SU-DHL-6 (cell line): ENCODE results near the gene TRIM63.

Experiments used
- H2AFZ ChIP-seq: fragments of 200-600 bp; sonication (generic); 2 replicates; pipeline ENCODE4 v1.6.1; 2014; ENCODE audit warnings: low read depth, mild to moderate bottlenecking, moderate library complexity, mixed read lengths, antibody characterized with exemption, low read length; ENCODE audit not compliant: severe bottlenecking
- H3F3A ChIP-seq: fragments of 200-600 bp; shearing (Covaris generic); 2 replicates; pipeline ENCODE4 v1.6.0; 2016; ENCODE audit warnings: antibody characterized with exemption, mild to moderate bottlenecking; ENCODE audit not compliant: insufficient read depth
- H3K27ac ChIP-seq: fragments of 200-600 bp; sonication (generic); 2 replicates; pipeline ENCODE4 v1.5.1; 2016; ENCODE audit warnings: low read depth, mild to moderate bottlenecking, low read length, moderate library complexity, mixed read lengths
- H3K27me3 ChIP-seq: fragments of 200-600 bp; sonication (generic), shearing (Covaris generic); 2 replicates; pipeline ENCODE4 v1.6.0; 2014; ENCODE audit warnings: mild to moderate bottlenecking, low read length
- H3K36me3 ChIP-seq: fragments of 200-600 bp; sonication (generic); 2 replicates; pipeline ENCODE4 v1.6.1; 2014; ENCODE audit warnings: mild to moderate bottlenecking, low read length, mixed read lengths
- H3K4me2 ChIP-seq: fragments of 300-600, 200-600 bp; shearing (Covaris generic), sonication (generic); 2 replicates; pipeline ENCODE4 v1.6.0; 2014; ENCODE audit warnings: low read length, low read depth, mild to moderate bottlenecking; ENCODE audit not compliant: poor library complexity, severe bottlenecking
- H3K4me3 ChIP-seq: fragments of 200-600 bp; sonication (generic); 2 replicates; pipeline ENCODE4 v1.5.1; 2014; ENCODE audit warnings: antibody characterized with exemption, low read length, mild to moderate bottlenecking, mixed read lengths; ENCODE audit not compliant: insufficient read depth, poor library complexity, severe bottlenecking
- H3K79me2 ChIP-seq: fragments of 200-600 bp; sonication (generic); 2 replicates; pipeline ENCODE4 v1.6.1; 2014; ENCODE audit warnings: mild to moderate bottlenecking, low read length, moderate library complexity; ENCODE audit not compliant: insufficient read depth
- H3K9ac ChIP-seq: fragments of 200-600 bp; sonication (generic); 2 replicates; pipeline ENCODE4 v1.7.0; 2014; ENCODE audit warnings: mild to moderate bottlenecking, low read length
- H3K9me2 ChIP-seq: fragments of 200-600 bp; sonication (generic); replicated peaks from 2 replicates; pipeline ENCODE4 v1.6.1; 2014; ENCODE audit warnings: low read length; ENCODE audit not compliant: insufficient read depth
- H3K9me3 ChIP-seq: fragments of 200-600 bp; sonication (generic); 2 replicates; pipeline ENCODE4 v1.6.1; 2014; ENCODE audit warnings: low read length, mixed read lengths; ENCODE audit not compliant: insufficient read depth
- H4K20me1 ChIP-seq: fragments of 200-600 bp; sonication (generic); 2 replicates; pipeline ENCODE4 v1.6.1; 2014; ENCODE audit warnings: low read depth, mild to moderate bottlenecking, antibody characterized with exemption, low read length, moderate library complexity, mixed read lengths
- EZH2phosphoT487 ChIP-seq: fragments of 200-600 bp; sonication (generic), shearing (Covaris generic); conservative IDR thresholded peaks from 2 replicates; pipeline ENCODE4 v1.6.1; 2018; ENCODE audit warnings: mild to moderate bottlenecking, antibody characterized with exemption, low read length, moderate library complexity, mixed read lengths
- TF ChIP-seq, protein P1 (sequence below): fragments of 200-600 bp; sonication (generic); IDR thresholded peaks from one replicate; pipeline ENCODE4 v1.5.1; 2017; ENCODE audit warnings: antibody characterized with exemption, mild to moderate bottlenecking, low read length, moderate library complexity; ENCODE audit not compliant: insufficient read depth, poor library complexity, severe bottlenecking

TRIM63 gene

DNA sequence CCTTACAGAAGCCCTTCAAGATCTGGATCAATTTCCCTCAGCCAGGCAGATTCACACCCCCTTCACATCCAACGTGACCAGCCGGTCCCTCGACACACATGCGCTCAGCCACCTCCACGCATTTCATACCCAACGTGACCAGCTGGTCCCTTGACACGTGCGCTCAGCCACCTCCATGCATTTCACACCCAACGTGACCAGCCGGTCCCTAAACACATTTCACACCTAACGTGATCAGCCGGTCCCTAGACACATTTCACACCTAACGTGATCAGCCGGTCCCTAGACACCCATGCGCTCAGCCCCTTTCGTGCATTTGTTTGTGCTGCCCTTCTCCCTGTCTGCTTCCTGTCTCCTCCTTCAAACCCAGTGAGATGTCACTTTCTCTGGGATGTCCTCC lies 60.7 kb downstream of the TRIM63 start:
- no peaks in the 10 kb centered on the region for H3K27me3 ChIP-seq
- no peaks in the 10 kb centered on the region for H3K79me2 ChIP-seq
- no peak overlapping the region for H3K4me2 ChIP-seq
- H3K36me3 ChIP-seq: no peaks in the 10 kb centered on the region
- H3K9me2 ChIP-seq: no peaks in the 10 kb centered on the region
- no peaks in the 10 kb centered on the region for H3F3A ChIP-seq
- H3K4me3 ChIP-seq: no peak overlapping the region
- TF ChIP-seq, protein P1, sequence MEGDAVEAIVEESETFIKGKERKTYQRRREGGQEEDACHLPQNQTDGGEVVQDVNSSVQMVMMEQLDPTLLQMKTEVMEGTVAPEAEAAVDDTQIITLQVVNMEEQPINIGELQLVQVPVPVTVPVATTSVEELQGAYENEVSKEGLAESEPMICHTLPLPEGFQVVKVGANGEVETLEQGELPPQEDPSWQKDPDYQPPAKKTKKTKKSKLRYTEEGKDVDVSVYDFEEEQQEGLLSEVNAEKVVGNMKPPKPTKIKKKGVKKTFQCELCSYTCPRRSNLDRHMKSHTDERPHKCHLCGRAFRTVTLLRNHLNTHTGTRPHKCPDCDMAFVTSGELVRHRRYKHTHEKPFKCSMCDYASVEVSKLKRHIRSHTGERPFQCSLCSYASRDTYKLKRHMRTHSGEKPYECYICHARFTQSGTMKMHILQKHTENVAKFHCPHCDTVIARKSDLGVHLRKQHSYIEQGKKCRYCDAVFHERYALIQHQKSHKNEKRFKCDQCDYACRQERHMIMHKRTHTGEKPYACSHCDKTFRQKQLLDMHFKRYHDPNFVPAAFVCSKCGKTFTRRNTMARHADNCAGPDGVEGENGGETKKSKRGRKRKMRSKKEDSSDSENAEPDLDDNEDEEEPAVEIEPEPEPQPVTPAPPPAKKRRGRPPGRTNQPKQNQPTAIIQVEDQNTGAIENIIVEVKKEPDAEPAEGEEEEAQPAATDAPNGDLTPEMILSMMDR: no peak
- TF ChIP-seq EZH2phosphoT487: no peak
- H3K9me3 ChIP-seq: no peaks in the 10 kb centered on the region
- H3K27ac ChIP-seq: no peak overlapping the region
- no peak overlapping the region for H3K9ac ChIP-seq
- H2AFZ ChIP-seq: no peak overlapping the region
- H4K20me1 ChIP-seq: no peaks in the 10 kb centered on the region

DNA sequence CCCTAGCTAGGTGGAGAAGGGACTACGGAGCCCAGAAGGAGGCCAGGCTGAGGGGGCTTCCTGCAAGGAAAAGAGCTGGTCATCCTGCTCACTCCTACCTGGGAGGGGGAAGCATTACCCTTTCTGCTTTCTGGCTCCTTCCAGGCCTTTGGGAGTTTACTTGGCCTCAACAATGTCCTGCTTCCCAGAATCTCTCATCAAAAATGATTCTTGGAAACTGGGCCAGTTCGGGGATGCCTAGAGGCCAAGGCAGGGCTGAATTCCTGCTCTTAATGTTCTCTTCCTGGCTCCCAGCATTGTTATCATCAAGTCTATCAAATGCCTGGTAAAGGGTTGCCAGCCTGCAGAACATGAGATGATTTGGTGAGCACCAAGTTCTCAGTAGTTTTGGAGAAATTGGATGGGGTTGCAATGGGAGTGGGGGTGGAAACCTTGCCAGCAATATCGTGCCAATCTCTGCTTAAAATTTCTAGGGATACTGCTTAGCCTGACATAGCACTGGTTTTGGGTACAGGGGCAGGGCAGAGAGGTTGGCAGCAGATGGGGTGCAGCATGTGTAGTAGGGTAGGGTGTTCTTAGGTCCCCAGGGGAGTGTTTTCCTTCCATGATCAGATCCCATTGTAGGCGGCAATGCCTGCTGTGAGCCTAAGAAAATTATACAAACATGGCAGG lies 61.9 kb downstream of the TRIM63 start:
- Histone ChIP-seq H3F3A (no peaks in the 10 kb centered on the region), H4K20me1 (no peaks in the 10 kb centered on the region), H3K36me3 (no peaks in the 10 kb centered on the region), H3K27ac (no peak overlapping the region), H3K9me2 (no peaks in the 10 kb centered on the region), H3K27me3 (no peaks in the 10 kb centered on the region), H3K9me3 (no peaks in the 10 kb centered on the region), H2AFZ (no peak overlapping the region), H3K9ac (no peak overlapping the region), H3K4me2 (no peak overlapping the region), H3K4me3 (no peak overlapping the region), H3K79me2 (no peaks in the 10 kb centered on the region)
- TF ChIP-seq, protein P1: no peak
- no peak for TF ChIP-seq EZH2phosphoT487

DNA sequence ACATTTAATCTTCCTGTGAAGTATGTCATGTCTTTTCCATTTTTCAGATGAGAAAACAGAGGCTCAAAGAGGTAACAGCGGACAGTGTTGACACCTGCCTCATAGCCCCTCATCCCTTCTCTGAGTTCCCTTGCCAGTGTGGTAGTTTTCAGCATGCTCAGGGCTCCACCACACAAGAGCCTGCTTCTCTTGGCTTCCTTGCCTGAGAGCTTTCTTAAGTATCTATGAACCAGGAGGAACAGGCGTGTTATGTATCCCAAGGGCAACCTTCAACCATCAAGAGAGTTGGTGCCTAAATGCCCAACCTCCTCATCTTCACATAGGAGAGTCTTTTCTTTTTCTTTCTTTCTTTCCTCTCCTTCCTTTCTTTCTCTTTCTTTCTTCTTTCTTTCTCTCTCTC lies 63.7 kb downstream of the TRIM63 start:
- Histone ChIP-seq H3K36me3 (no peaks in the 10 kb centered on the region), H3K79me2 (no peaks in the 10 kb centered on the region), H4K20me1 (no peaks in the 10 kb centered on the region), H3K9me2 (no peaks in the 10 kb centered on the region), H3K4me3 (no peak overlapping the region), H2AFZ (no peak overlapping the region), H3K9ac (no peak overlapping the region), H3K9me3 (no peaks in the 10 kb centered on the region), H3K27ac (no peak overlapping the region), H3F3A (no peaks in the 10 kb centered on the region), H3K4me2 (no peak overlapping the region), H3K27me3 (no peaks in the 10 kb centered on the region)
- TF ChIP-seq, protein P1: no peak
- TF ChIP-seq EZH2phosphoT487: no peak
